A673 (cell line): ENCODE measurements around the gene SLC8A2. TPM values are rescaled to one million over a fixed set of nuclear protein-coding genes. Genes with fewer than 3 reads are reported as not detected.

Experiments used
- BruUV-seq: library from RNA; stranded (reverse); fragments of 400-500 nt; replicated peaks from 2 replicates; lab custom pipeline; 2021; lab: Mats Ljungman, UMichigan
- CTCF ChIA-PET: fragments of 300-600 bp; sonication (Branson Sonifier 250); formaldehyde crosslinking; loops from one replicate; lab custom pipeline; 2022; ENCODE audit warnings: antibody characterized with exemption; lab: Charles Lee
- POLR2A ChIA-PET: fragments of 300-600 bp; sonication (Branson Sonifier 250); formaldehyde crosslinking; loops from one replicate; lab custom pipeline; 2022; ENCODE audit warnings: antibody characterized with exemption; ENCODE audit not compliant: low non-redundant PET; lab: Charles Lee
- DNase-seq: peaks from one replicate; pipeline ENCODE4 v3.0.0-alpha.2; 2015; ENCODE audit warnings: low spot score
- H3K27ac ChIP-seq: fragments of 200-600 bp; sonication (generic); 2 replicates; pipeline ENCODE4 v1.5.1; 2016; ENCODE audit warnings: mixed run types, low read depth, mild to moderate bottlenecking, mixed read lengths, antibody characterized with exemption, low read length; ENCODE audit not compliant: poor library complexity, severe bottlenecking
- H3K27me3 ChIP-seq: fragments of 200-600 bp; sonication (generic); replicated peaks from 2 replicates; pipeline ENCODE4 v1.6.1; 2017; ENCODE audit warnings: mixed run types, low read depth, mild to moderate bottlenecking, mixed read lengths, antibody characterized with exemption, low read length; ENCODE audit not compliant: insufficient read depth, poor library complexity
- H3K36me3 ChIP-seq: fragments of 200-600 bp; sonication (generic); 2 replicates; pipeline ENCODE4 v1.6.1; 2016; ENCODE audit warnings: mixed run types, mild to moderate bottlenecking, mixed read lengths, antibody characterized with exemption, low read length; ENCODE audit not compliant: insufficient read depth, poor library complexity, severe bottlenecking
- H3K4me1 ChIP-seq: fragments of 200-600 bp; sonication (generic); 2 replicates; pipeline ENCODE4 v1.6.1; 2017; ENCODE audit warnings: mixed run types, mild to moderate bottlenecking, mixed read lengths, antibody characterized with exemption, low read length; ENCODE audit not compliant: insufficient read depth, poor library complexity, severe bottlenecking
- H3K4me3 ChIP-seq: fragments of 200-600 bp; sonication (generic); 2 replicates; pipeline ENCODE4 v1.5.1; 2016; ENCODE audit warnings: low read depth, mixed run types, mild to moderate bottlenecking, mixed read lengths, low read length; ENCODE audit not compliant: poor library complexity, severe bottlenecking
- H3K9me3 ChIP-seq: fragments of 200-600 bp; sonication (generic); 2 replicates; pipeline ENCODE4 v1.6.1; 2016; ENCODE audit warnings: mixed run types, low read depth, mild to moderate bottlenecking, mixed read lengths, antibody characterized with exemption, low read length; ENCODE audit not compliant: poor library complexity, severe bottlenecking
- CTCF ChIP-seq: fragments of 300-800, 200-600 bp; sonication (generic); conservative IDR thresholded peaks from 2 replicates; pipeline ENCODE4 v1.5.1; 2017; ENCODE audit warnings: low read depth, mild to moderate bottlenecking, antibody characterized with exemption, low read length, moderate library complexity, mixed read lengths
- EZH2 ChIP-seq: fragments of 200-600 bp; sonication (generic); IDR thresholded peaks from 2 replicates; pipeline ENCODE4 v1.6.1; 2017; ENCODE audit warnings: borderline replicate concordance, low read depth, mild to moderate bottlenecking, mixed read lengths, antibody characterized with exemption, low read length; ENCODE audit not compliant: poor library complexity, severe bottlenecking
- intact Hi-C: fragments of 100-400 bp; cut with micrococcal nuclease; formaldehyde crosslinking; loops from one replicate; pipeline ENCODE4 v1.10.0; 2022; ENCODE audit not compliant: unreplicated experiment
- total RNA-seq: library from RNA; stranded (reverse); gene quantifications from 2 replicates; pipeline ENCODE4 v1.2.3, GENCODE V29; 2021

Gene SLC8A2
- total RNA-seq, 1 experiment from 2014 or later, result 3.2 TPM

GRCh38 chr19:47480658-47481057 lies 9.0 kb upstream of the SLC8A2 start:
- intact Hi-C loops, result loop anchor here (5.0 kb wide), 1 partner anchor 53 kb away; no protein-coding TSS in a partner anchor
- no peaks in the 10 kb centered on the region for H3K36me3 ChIP-seq
- no peaks in the 10 kb centered on the region for H3K9me3 ChIP-seq
- TF ChIP-seq EZH2 (no peak), CTCF (no peak)
- DNase-seq, result no peak
- peaks cover 6% of the 10 kb centered on the region for H3K4me1 ChIP-seq
- no TSS peak for BruUV-seq
- H3K4me3 ChIP-seq, result no peak overlapping the region
- ChIA-PET POLR2A (no interaction called here), CTCF (no interaction called here)
- no peak overlapping the region for H3K27ac ChIP-seq
- no peaks in the 10 kb centered on the region for H3K27me3 ChIP-seq

GRCh38 chr19:47479701-47480503 lies 8.2 kb upstream of the SLC8A2 start:
- POLR2A ChIA-PET, result no interaction called here
- H3K36me3 ChIP-seq, result no peaks in the 10 kb centered on the region
- no peak for DNase-seq
- no TSS peak for BruUV-seq
- H3K9me3 ChIP-seq, result no peaks in the 10 kb centered on the region
- peaks cover 6% of the 10 kb centered on the region for H3K4me1 ChIP-seq
- no peak for TF ChIP-seq EZH2
- no peak for TF ChIP-seq CTCF
- intact Hi-C loops, result loop anchor here (5.0 kb wide), 1 partner anchor 53 kb away; no protein-coding TSS in a partner anchor
- H3K27me3 ChIP-seq, result no peaks in the 10 kb centered on the region
- CTCF ChIA-PET, result interaction anchor here (1.4 kb wide), 1 partner anchor 43 kb away, joined by 3 read pairs; no protein-coding TSS in a partner anchor
- H3K4me3 ChIP-seq, result no peak overlapping the region
- no peak overlapping the region for H3K27ac ChIP-seq

- ChIA-PET POLR2A (no interaction called here), CTCF (no interaction called here)
- no peak overlapping the region for H3K4me3 ChIP-seq
- no peaks in the 10 kb centered on the region for H3K27me3 ChIP-seq
- no peaks in the 10 kb centered on the region for H3K36me3 ChIP-seq
- TF ChIP-seq EZH2 (no peak), CTCF (no peak)
- no TSS peak for BruUV-seq
- no peak for DNase-seq
- H3K4me1 ChIP-seq, result peaks cover 1% of the 10 kb centered on the region
- intact Hi-C loops, result no loop called here
- H3K9me3 ChIP-seq, result no peaks in the 10 kb centered on the region
- H3K27ac ChIP-seq, result no peak overlapping the region
Measured at GRCh38 chr19:47476438-47476972, 4.8 kb upstream of the SLC8A2 start.
